Immature natural killer cell (primary cell): ENCODE results near the gene PPBP. TPM values are rescaled to one million over a fixed set of nuclear protein-coding genes. Genes with fewer than 3 reads are reported as not detected.

Experiments
- DNase-seq, 3 donors: peaks; one replicate each; pipeline ENCODE4 v3.0.0; 2022; ENCODE audit warnings: mixed read lengths in 1 of 3
- H3K27ac Mint-ChIP-seq, 6 donors: one replicate each; pipeline ENCODE4 v1.8.0; 2020; ENCODE audit warnings: mixed read lengths in 6 of 6, mild to moderate bottlenecking in 5 of 6, inconsistent platforms in 4 of 6, moderate library complexity in 3 of 6
- H3K27me3 Mint-ChIP-seq, 3 donors: one replicate each; pipeline ENCODE4 v1.8.0; 2020 to 2021; ENCODE audit warnings: low read depth in 3 of 3, mild to moderate bottlenecking in 3 of 3, mixed read lengths in 3 of 3, moderate library complexity in 3 of 3, inconsistent platforms in 1 of 3
- H3K36me3 Mint-ChIP-seq, 3 donors: one replicate each; pipeline ENCODE4 v1.8.0; 2020; ENCODE audit warnings: mixed read lengths in 3 of 3, inconsistent platforms in 2 of 3, mild to moderate bottlenecking in 2 of 3
- H3K4me1 Mint-ChIP-seq, 2 donors: one replicate each; pipeline ENCODE4 v1.8.0; 2020; ENCODE audit warnings: inconsistent platforms in 2 of 2, mild to moderate bottlenecking in 2 of 2, mixed read lengths in 2 of 2, moderate library complexity in 1 of 2
- H3K4me3 Mint-ChIP-seq, 5 donors: one replicate each; pipeline ENCODE4 v1.8.0; 2020; ENCODE audit warnings: mild to moderate bottlenecking in 5 of 5, mixed read lengths in 5 of 5, inconsistent platforms in 3 of 5, moderate library complexity in 3 of 5
- H3K9me3 Mint-ChIP-seq, 6 donors: one replicate each; pipeline ENCODE4 v1.8.0; 2020; ENCODE audit warnings: mild to moderate bottlenecking in 6 of 6, mixed read lengths in 6 of 6, inconsistent platforms in 4 of 6, moderate library complexity in 3 of 6
- polyA plus RNA-seq, 3 donors: library from polyadenylated mRNA; unstranded; fragments of 300-500 nt; fragmentation: Illumina TruSeq; gene quantifications; one replicate each; pipeline ENCODE4 v1.2.3, GENCODE V29; 2021

The PPBP gene
- polyA plus RNA-seq, 3 donors from 2014 or later = 13.6 to 258 (median 35.7) TPM

- Mint-ChIP-seq H3K27me3 (peaks cover 2 to 4% (median 4%) of the 10 kb centered on the region in 3 donors), H3K9me3 (peaks cover 0 to 10% (median 2%) of the 10 kb centered on the region in 6 donors), H3K4me1 (peaks cover 17 to 20% of the 10 kb centered on the region in 2 donors), H3K4me3 (no peak overlapping the region), H3K27ac (no peak overlapping the region), H3K36me3 (no peaks in the 10 kb centered on the region)
- no peak for DNase-seq
These were observed 26.3 kb upstream of the PPBP start for GRCh38 chr4:74014332-74014731.

DNA sequence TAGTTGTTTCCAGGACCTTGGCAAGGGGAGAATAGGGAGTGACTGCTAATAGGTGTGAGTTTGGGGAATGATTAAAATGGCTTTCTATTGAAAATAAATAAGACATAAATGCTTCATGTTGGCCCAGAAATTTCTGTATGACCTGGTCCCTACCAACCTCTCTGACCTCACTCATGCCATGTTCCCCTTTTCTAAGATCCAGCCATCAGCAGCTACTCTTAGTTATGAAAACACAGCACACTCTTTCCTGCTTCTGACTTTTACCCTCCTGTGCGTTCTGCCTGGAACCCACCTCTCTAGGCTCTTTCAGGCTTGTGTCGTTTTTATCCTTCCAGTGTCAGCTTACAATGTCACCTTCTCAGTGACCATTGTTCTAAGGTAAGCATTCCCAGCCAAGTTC lies 25.3 kb upstream of the PPBP start:
- DNase-seq = no peak
- peaks cover 15 to 17% of the 10 kb centered on the region in 2 donors for H3K4me1 Mint-ChIP-seq
- no peak overlapping the region for H3K27ac Mint-ChIP-seq
- no peaks in the 10 kb centered on the region for H3K36me3 Mint-ChIP-seq
- H3K9me3 Mint-ChIP-seq = peaks cover 0 to 10% (median 2%) of the 10 kb centered on the region in 6 donors
- H3K4me3 Mint-ChIP-seq = no peak overlapping the region
- H3K27me3 Mint-ChIP-seq = peaks cover 2 to 4% (median 4%) of the 10 kb centered on the region in 3 donors

GRCh38 chr4:74012130-74012529 lies 24.1 kb upstream of the PPBP start:
- no peak overlapping the region for H3K4me3 Mint-ChIP-seq
- no peaks in the 10 kb centered on the region for H3K36me3 Mint-ChIP-seq
- H3K4me1 Mint-ChIP-seq = peaks cover 11 to 17% of the 10 kb centered on the region in 2 donors
- no peak overlapping the region for H3K27ac Mint-ChIP-seq
- no peak for DNase-seq
- H3K27me3 Mint-ChIP-seq = peaks cover 4% of the 10 kb centered on the region in 3 donors
- peaks cover 0 to 10% (median 2%) of the 10 kb centered on the region in 6 donors for H3K9me3 Mint-ChIP-seq

DNA sequence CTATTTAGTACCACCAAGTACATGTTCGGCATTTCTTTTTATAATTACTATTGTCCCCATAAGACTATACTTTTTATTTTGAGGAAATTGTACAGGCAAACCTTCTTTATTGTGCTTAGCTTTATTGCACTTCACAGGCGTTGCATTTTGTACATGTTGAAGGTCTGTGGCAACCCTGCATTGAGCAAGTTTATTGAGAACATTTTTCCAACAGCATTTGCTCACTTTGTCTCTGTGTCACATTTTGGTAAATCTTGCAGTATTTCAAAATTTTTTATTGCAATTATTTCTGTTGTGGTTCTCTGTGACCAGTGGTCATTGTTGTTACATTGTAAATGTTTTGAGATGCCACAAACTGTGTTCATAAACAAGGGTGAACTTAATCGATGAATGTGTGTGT lies 21.3 kb upstream of the PPBP start:
- no peaks in the 10 kb centered on the region for H3K4me1 Mint-ChIP-seq
- H3K4me3 Mint-ChIP-seq = no peak overlapping the region
- DNase-seq = no peak
- peaks cover 0 to 10% (median 1%) of the 10 kb centered on the region in 6 donors for H3K9me3 Mint-ChIP-seq
- no peaks in the 10 kb centered on the region for H3K36me3 Mint-ChIP-seq
- H3K27ac Mint-ChIP-seq = no peak overlapping the region
- H3K27me3 Mint-ChIP-seq = peaks cover 2 to 3% (median 2%) of the 10 kb centered on the region in 3 donors

GRCh38 chr4:74006009-74006476 lies 18.1 kb upstream of the PPBP start:
- no peak overlapping the region for H3K27ac Mint-ChIP-seq
- H3K4me1 Mint-ChIP-seq = no peaks in the 10 kb centered on the region
- peaks cover 0 to 3% (median 0%) of the 10 kb centered on the region in 3 donors for H3K27me3 Mint-ChIP-seq
- peaks cover 0 to 6% (median 1%) of the 10 kb centered on the region in 6 donors for H3K9me3 Mint-ChIP-seq
- H3K4me3 Mint-ChIP-seq = no peak overlapping the region
- DNase-seq = no peak
- H3K36me3 Mint-ChIP-seq = no peaks in the 10 kb centered on the region

- Mint-ChIP-seq H3K27ac (no peak overlapping the region), H3K9me3 (peaks cover 0 to 4% (median under 1%) of the 10 kb centered on the region in 6 donors), H3K4me1 (no peaks in the 10 kb centered on the region), H3K27me3 (peaks cover 0 to 3% (median 0%) of the 10 kb centered on the region in 3 donors), H3K36me3 (no peaks in the 10 kb centered on the region), H3K4me3 (no peak overlapping the region)
- no peak for DNase-seq
These were observed 17.5 kb upstream of the PPBP start for GRCh38 chr4:74005528-74005927.

GRCh38 chr4:74004668-74005067 lies 16.7 kb upstream of the PPBP start:
- Mint-ChIP-seq H3K27ac (no peak overlapping the region), H3K4me3 (no peak overlapping the region), H3K36me3 (no peaks in the 10 kb centered on the region), H3K9me3 (peaks cover 0 to 4% (median 0%) of the 10 kb centered on the region in 6 donors), H3K27me3 (peaks cover 0 to 5% (median 0%) of the 10 kb centered on the region in 3 donors), H3K4me1 (no peaks in the 10 kb centered on the region)
- no peak for DNase-seq

DNA sequence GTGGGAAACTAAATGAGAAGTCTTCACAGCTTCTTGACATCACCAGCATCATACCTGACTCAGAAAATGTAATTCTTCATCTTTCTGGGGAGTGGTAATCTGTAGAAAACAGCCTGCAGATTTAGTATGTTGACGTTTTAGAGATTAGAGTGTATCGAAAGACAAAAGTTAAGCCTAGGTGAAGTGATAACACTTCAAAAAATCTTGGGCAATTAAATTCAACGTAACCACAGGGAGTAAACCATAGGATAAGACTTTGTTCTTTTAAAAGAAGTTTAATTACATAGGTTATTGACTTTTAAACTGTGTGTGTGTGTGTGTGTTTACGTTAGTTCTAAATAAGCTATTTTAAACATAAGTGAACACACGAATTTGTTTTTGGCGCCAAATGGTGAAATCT lies 12.3 kb upstream of the PPBP start:
- H3K27me3 Mint-ChIP-seq = peaks cover 0 to 4% (median 3%) of the 10 kb centered on the region in 3 donors
- peaks cover 0 to 5% (median 1%) of the 10 kb centered on the region in 6 donors for H3K9me3 Mint-ChIP-seq
- DNase-seq = no peak
- no peak overlapping the region for H3K27ac Mint-ChIP-seq
- no peaks in the 10 kb centered on the region for H3K36me3 Mint-ChIP-seq
- no peaks in the 10 kb centered on the region for H3K4me1 Mint-ChIP-seq
- no peak overlapping the region for H3K4me3 Mint-ChIP-seq

- no peaks in the 10 kb centered on the region for H3K4me1 Mint-ChIP-seq
- H3K27me3 Mint-ChIP-seq = peaks cover 0 to 4% (median 3%) of the 10 kb centered on the region in 3 donors
- peaks cover 0 to 2% (median 2%) of the 10 kb centered on the region in 6 donors for H3K9me3 Mint-ChIP-seq
- DNase-seq = no peak
- H3K36me3 Mint-ChIP-seq = no peaks in the 10 kb centered on the region
- H3K4me3 Mint-ChIP-seq = no peak within 1 kb of the TSS
- H3K27ac Mint-ChIP-seq = no peak within 1 kb of the TSS
These were observed 10.3 kb upstream of the PPBP start, which contains the start of gene CXCL5 for GRCh38 chr4:73998040-73999011. CXCL5 (minus strand) TSS chr4:73998677; CDS start chr4:73998581, 96 bp downstream.

DNA sequence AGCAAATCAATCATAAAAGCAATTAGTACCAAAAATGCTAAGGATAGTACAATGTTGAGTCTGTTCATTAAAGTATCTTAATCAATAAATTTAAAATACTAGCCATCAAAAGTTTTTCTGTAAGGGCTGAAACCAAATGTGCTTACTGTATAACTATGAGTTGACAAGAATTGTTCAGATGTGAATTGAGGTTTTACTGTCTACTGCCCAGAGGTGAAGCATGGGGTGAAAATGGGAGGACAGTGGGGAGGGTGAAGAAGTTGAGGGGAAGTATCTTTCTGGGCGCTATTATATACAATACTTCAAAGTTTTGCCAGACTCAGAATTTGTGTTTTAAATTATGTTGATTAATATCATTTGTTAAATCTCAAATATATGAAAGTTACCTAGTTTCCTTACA lies 4.1 kb upstream of the PPBP start:
- Mint-ChIP-seq H3K36me3 (no peaks in the 10 kb centered on the region), H3K9me3 (peaks cover 0 to 5% (median under 1%) of the 10 kb centered on the region in 6 donors), H3K27me3 (peaks cover 0 to 3% (median 2%) of the 10 kb centered on the region in 3 donors), H3K4me1 (no peaks in the 10 kb centered on the region), H3K4me3 (no peak overlapping the region), H3K27ac (no peak overlapping the region)
- DNase-seq = no peak

DNA sequence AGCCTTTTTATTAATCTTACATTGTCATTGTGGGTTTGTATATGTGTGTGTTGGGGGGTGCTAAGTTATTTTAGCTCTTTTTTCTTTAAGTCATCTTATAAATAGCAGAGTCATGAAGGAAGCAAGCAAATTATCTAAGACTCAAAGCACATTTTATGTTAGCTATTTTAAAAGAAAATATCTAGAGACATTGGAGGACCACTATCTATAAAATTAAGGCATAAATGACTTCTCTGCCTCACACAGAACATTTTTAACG lies 3.7 kb upstream of the PPBP start:
- DNase-seq = no peak
- H3K27ac Mint-ChIP-seq = no peak overlapping the region
- no peaks in the 10 kb centered on the region for H3K36me3 Mint-ChIP-seq
- H3K27me3 Mint-ChIP-seq = peaks cover 0 to 3% (median 2%) of the 10 kb centered on the region in 3 donors
- H3K9me3 Mint-ChIP-seq = peaks cover 0 to 5% (median under 1%) of the 10 kb centered on the region in 6 donors
- no peak overlapping the region for H3K4me3 Mint-ChIP-seq
- H3K4me1 Mint-ChIP-seq = no peaks in the 10 kb centered on the region

DNA sequence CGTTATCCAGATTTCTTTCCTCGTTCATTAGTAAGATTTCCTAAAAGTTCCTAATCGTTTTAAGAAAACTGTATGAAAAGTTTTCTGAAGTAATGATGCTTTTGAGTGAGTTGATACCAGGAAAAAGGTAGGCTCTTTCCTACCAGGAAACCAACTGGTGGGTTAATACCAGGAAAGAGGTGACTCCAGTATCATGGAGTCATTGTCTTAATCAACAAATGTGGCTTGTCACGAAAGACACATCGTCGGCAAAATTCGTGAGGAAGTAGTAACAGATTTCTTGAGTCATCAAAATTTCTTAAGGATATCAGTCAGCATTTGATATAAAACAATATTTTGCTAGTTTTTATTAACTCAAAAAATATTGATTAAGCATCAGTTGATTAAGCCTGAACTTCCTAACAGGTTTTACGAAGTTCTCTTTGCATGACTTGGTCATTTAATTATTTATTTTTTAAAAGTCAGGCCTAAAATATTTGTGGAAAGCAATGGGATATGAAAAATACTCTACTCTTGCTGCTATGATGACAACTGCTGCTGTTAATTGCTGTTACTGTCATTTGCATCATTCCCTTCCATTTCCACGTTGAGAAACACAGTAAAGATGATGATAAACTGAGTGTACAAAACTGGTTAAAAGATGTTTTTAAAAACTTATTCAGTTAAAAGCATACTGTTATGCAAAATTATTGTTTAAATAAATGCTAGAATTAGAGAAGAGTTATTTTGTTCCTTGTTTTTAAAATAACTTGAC lies 3.2 kb upstream of the PPBP start:
- Mint-ChIP-seq H3K4me3 (no peak overlapping the region), H3K36me3 (no peaks in the 10 kb centered on the region), H3K27me3 (peaks cover 0 to 3% (median 2%) of the 10 kb centered on the region in 3 donors), H3K4me1 (no peaks in the 10 kb centered on the region), H3K27ac (no peak overlapping the region), H3K9me3 (peaks cover 0 to 5% (median under 1%) of the 10 kb centered on the region in 6 donors)
- DNase-seq = no peak

GRCh38 chr4:73989928-73990327 lies 1.9 kb upstream of the PPBP start:
- H3K4me3 Mint-ChIP-seq = no peak overlapping the region
- peaks cover 0 to 5% (median 1%) of the 10 kb centered on the region in 6 donors for H3K9me3 Mint-ChIP-seq

GRCh38 chr4:73989031-73989430 lies 1.0 kb upstream of the PPBP start:
- no peak for DNase-seq
- Mint-ChIP-seq H3K4me1 (no peaks in the 10 kb centered on the region), H3K27ac (no peak overlapping the region)

More at GRCh38 chr4:73989928-73990327, 1.9 kb upstream of the PPBP start:
- DNase-seq = no peak
- Mint-ChIP-seq H3K4me1 (no peaks in the 10 kb centered on the region), H3K27me3 (peaks cover 0 to 3% (median 2%) of the 10 kb centered on the region in 3 donors), H3K27ac (no peak overlapping the region), H3K36me3 (no peaks in the 10 kb centered on the region)

More at GRCh38 chr4:73989031-73989430, 1.0 kb upstream of the PPBP start:
- Mint-ChIP-seq H3K9me3 (peaks cover 0 to 5% (median under 1%) of the 10 kb centered on the region in 6 donors), H3K4me3 (no peak overlapping the region), H3K27me3 (peaks cover 0 to 3% (median 2%) of the 10 kb centered on the region in 3 donors), H3K36me3 (no peaks in the 10 kb centered on the region)
